Keratinocyte (primary cell): ENCODE results near the gene ATN1. TPM values are rescaled to one million over a fixed set of nuclear protein-coding genes. Genes with fewer than 3 reads are reported as not detected.

Experiments used
- DNase-seq: peaks from one replicate; pipeline ENCODE4 v3.0.0-alpha.2; 2011; ENCODE audit warnings: low read depth, missing footprints, low spot score
- FAIRE-seq: peaks from 2 replicates; lab custom pipeline; 2011; peaks lifted over from hg19 to GRCh38; lab: Jason Lieb, UNC
- H2AFZ ChIP-seq: 2 replicates; pipeline ENCODE4 v1.6.0; 2012; ENCODE audit warnings: low read length, control low read depth, inconsistent platforms; ENCODE audit not compliant: control insufficient read depth
- H3K27ac ChIP-seq: 2 replicates; pipeline ENCODE4 v1.5.1; 2011; ENCODE audit warnings: low read length; ENCODE audit not compliant: control insufficient read depth, insufficient read depth
- H3K27me3 ChIP-seq: 3 replicates; pipeline ENCODE4 v1.6.0; 2011; ENCODE audit warnings: low read length; ENCODE audit not compliant: control insufficient read depth, insufficient read depth; ENCODE audit errors: extremely low read depth
- H3K36me3 ChIP-seq, 2 experiments: 2 replicates in 1 of 2; 3 replicates in 1 of 2; pipeline ENCODE4 v1.5.1; 2011; ENCODE audit warnings: low read length in 2 of 2, mild to moderate bottlenecking in 1 of 2; ENCODE audit not compliant: control insufficient read depth in 2 of 2, insufficient read depth in 2 of 2; ENCODE audit errors: extremely low read depth in 1 of 2
- H3K4me1 ChIP-seq: 3 replicates; pipeline ENCODE4 v1.5.1; 2011; ENCODE audit warnings: low read length; ENCODE audit not compliant: control insufficient read depth, insufficient read depth; ENCODE audit errors: extremely low read depth
- H3K4me2 ChIP-seq: 3 replicates; pipeline ENCODE4 v1.6.0; 2011; ENCODE audit warnings: low read depth, low read length; ENCODE audit not compliant: control insufficient read depth, insufficient read depth; ENCODE audit errors: extremely low read depth
- H3K4me3 ChIP-seq, 3 experiments: fragments of 200-600 bp in 1 of 3; sonication (generic) in 1 of 3; 2 replicates in 2 of 3; 3 replicates in 1 of 3; pipeline ENCODE4 v1.5.1; 2011 to 2016; ENCODE audit warnings: low read length in 3 of 3, mild to moderate bottlenecking in 3 of 3, control low read depth in 2 of 3, inconsistent platforms in 1 of 3, low read depth in 1 of 3, mixed read lengths in 1 of 3, mixed run types in 1 of 3, moderate library complexity in 1 of 3; ENCODE audit not compliant: control insufficient read depth in 2 of 3, insufficient read depth in 2 of 3; ENCODE audit errors: extremely low read depth in 1 of 3
- H3K79me2 ChIP-seq: 2 replicates; pipeline ENCODE4 v1.6.0; 2012; ENCODE audit warnings: low read length; ENCODE audit not compliant: control insufficient read depth, insufficient read depth
- H3K9ac ChIP-seq: 3 replicates; pipeline ENCODE4 v1.6.0; 2011; ENCODE audit warnings: low read length; ENCODE audit not compliant: control insufficient read depth, insufficient read depth; ENCODE audit errors: extremely low read depth
- H3K9me1 ChIP-seq: 3 replicates; pipeline ENCODE4 v1.6.0; 2011; ENCODE audit warnings: low read length; ENCODE audit not compliant: control insufficient read depth, insufficient read depth; ENCODE audit errors: extremely low read depth
- H3K9me3 ChIP-seq: 2 replicates; pipeline ENCODE4 v1.5.1; 2012; ENCODE audit warnings: low read depth, low read length; ENCODE audit not compliant: control insufficient read depth
- H4K20me1 ChIP-seq: 3 replicates; pipeline ENCODE4 v1.6.0; 2011; ENCODE audit warnings: low read length; ENCODE audit not compliant: control insufficient read depth, insufficient read depth; ENCODE audit errors: extremely low read depth
- EZH2 ChIP-seq: IDR thresholded peaks from one replicate; pipeline ENCODE4 v1.6.1; 2012; ENCODE audit warnings: inconsistent platforms, mild to moderate bottlenecking, low read length, moderate library complexity
- dilution Hi-C: fragments of 300-500 bp; cut with MboI; formaldehyde crosslinking; loops from one replicate; pipeline ENCODE4 v1.7.0; 2020; ENCODE audit warnings: low sequenced_read_pairs; ENCODE audit not compliant: extremely low pct_ligation_motif_present
- polyA plus RNA-seq, 5 experiments: library from polyadenylated mRNA; depleted of rRNA in 3 of 5; stranded (reverse) in 3 of 5; stranded (forward) in 1 of 5; unstranded in 1 of 5; fragments of >200 nt; gene quantifications; 1 replicate in 1 of 5; 2 replicates in 3 of 5; 3 replicates in 1 of 5; pipeline versions ENCODE4 v1.2.1 to v1.2.3, GENCODE V29; 2011 to 2012; ENCODE audit warnings: missing spikeins in 2 of 5, low read depth in 1 of 5, low replicate concordance in 1 of 5
- TF ChIP-seq, protein P1 (sequence below), 3 experiments: IDR thresholded peaks in 1 of 3; conservative IDR thresholded peaks in 1 of 3; optimal IDR thresholded peaks in 1 of 3; 2 replicates in 2 of 3; 3 replicates in 1 of 3; pipeline versions ENCODE3 to v1.5.1; 2011; ENCODE audit warnings: low read length in 3 of 3, mild to moderate bottlenecking in 3 of 3, moderate library complexity in 2 of 3, control low read depth in 1 of 3, inconsistent platforms in 1 of 3; ENCODE audit not compliant: insufficient read depth in 2 of 3; ENCODE audit errors: extremely low read depth in 1 of 3

ATN1 gene
- polyA plus RNA-seq, 1 donor (not counting 4 experiments of a cell fraction or from before 2014, with no cell fraction given): 6.2 TPM

DNA sequence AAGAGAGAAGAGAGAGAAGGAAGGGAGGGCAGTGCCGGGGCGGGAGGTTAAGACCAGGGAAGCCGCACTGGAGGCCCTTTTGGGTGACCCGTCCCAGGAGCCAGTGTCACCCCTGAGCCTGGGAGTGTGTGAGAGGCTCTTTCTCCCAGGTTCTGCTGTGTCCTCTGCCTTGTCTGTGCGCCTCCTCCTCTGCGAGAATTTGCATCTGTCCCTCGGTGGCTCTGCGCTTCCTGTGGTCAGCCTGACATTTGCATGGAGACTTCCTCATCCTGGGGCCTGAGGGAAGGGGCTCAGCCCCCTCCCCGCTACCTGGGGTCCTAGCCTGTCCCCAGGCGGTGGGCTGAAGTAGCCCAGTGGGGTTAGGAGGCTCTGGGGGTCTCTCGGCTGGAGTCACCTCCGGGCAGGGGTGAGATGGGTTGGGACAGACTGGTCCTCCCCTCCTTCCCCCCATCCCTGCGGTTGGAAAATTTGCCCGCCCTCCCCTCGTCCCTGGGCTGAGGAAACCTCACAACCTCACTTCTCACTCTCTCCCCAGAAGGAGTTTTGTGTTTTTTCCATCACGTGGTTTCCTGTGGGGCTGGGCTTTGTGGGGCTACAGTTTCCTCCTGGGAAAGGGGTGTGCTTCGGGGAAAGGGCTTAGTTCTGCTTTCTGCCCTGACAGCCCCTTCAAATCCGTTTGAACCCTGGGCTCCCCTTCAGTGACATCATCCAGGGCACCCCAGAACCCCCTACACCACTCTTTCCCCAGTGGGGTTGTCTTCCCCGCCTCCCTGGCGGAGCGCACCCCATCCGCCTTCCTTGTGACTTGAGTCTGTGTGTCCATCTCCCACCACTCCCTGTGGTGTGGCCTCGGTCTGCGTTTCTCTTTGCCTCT lies 25.9 kb downstream of the ATN1 start:
- Histone ChIP-seq H3K36me3 (no peaks in the 10 kb centered on the region), H3K9me3 (no peaks in the 10 kb centered on the region), H2AFZ (no peak overlapping the region), H3K9me1 (no peaks in the 10 kb centered on the region), H3K4me1 (peaks cover 9% of the 10 kb centered on the region), H3K27me3 (no peaks in the 10 kb centered on the region), H3K79me2 (no peaks in the 10 kb centered on the region), H3K9ac (no peak overlapping the region), H3K27ac (no peak overlapping the region), H4K20me1 (no peaks in the 10 kb centered on the region), H3K4me3 (no peak overlapping the region), H3K4me2 (no peak overlapping the region)
- dilution Hi-C loops: no loop called here
- TF ChIP-seq EZH2: no peak
- TF ChIP-seq, protein P1, sequence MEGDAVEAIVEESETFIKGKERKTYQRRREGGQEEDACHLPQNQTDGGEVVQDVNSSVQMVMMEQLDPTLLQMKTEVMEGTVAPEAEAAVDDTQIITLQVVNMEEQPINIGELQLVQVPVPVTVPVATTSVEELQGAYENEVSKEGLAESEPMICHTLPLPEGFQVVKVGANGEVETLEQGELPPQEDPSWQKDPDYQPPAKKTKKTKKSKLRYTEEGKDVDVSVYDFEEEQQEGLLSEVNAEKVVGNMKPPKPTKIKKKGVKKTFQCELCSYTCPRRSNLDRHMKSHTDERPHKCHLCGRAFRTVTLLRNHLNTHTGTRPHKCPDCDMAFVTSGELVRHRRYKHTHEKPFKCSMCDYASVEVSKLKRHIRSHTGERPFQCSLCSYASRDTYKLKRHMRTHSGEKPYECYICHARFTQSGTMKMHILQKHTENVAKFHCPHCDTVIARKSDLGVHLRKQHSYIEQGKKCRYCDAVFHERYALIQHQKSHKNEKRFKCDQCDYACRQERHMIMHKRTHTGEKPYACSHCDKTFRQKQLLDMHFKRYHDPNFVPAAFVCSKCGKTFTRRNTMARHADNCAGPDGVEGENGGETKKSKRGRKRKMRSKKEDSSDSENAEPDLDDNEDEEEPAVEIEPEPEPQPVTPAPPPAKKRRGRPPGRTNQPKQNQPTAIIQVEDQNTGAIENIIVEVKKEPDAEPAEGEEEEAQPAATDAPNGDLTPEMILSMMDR (optimal IDR thresholded peaks at IDR 0.05 in 1 of 3, IDR thresholded peaks at IDR 0.05 in 1 of 3, conservative IDR thresholded peaks at IDR 0.05 in 1 of 3; ENCODE audit: extremely low read depth in 1 of 3, insufficient read depth in 2 of 3, low read length in 3 of 3): no peak
- no peak for FAIRE-seq
- DNase-seq: no peak

DNA sequence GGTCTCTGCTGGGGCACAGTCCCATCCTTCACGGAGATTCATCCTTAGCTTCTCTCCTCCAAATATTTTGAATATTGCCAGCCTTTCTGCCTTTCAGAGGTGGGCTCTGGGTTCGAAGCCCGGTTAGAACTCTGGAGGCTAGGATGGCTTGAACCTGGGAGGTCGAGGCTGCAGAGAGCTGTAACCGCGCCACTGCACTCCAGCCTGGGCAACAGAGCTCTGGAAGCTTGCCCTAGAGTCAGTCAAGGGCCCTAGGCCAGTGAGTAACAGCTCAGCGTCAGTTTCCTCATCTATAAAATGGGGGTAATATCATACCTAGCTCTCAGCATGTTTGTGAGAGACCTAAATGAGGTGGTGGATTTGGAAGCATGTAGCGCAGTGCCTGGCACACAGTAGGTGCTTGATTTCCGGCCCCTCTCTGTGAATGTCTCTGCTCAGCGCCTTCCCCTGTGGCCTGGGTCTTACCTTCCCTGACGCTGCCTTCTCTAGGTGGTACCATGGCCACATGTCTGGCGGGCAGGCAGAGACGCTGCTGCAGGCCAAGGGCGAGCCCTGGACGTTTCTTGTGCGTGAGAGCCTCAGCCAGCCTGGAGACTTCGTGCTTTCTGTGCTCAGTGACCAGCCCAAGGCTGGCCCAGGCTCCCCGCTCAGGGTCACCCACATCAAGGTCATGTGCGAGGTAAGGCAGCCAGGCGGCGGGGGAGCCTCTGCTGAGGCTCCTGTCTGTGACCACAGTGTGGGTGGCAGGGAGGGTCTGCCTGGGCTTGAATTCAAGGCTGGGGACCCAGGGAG lies 26.8 kb downstream of the ATN1 start:
- no peaks in the 10 kb centered on the region for H3K36me3 ChIP-seq
- H4K20me1 ChIP-seq: no peaks in the 10 kb centered on the region
- no peak overlapping the region for H3K9ac ChIP-seq
- no peaks in the 10 kb centered on the region for H3K9me1 ChIP-seq
- H3K9me3 ChIP-seq: no peaks in the 10 kb centered on the region
- no peak for TF ChIP-seq EZH2
- TF ChIP-seq, protein P1 (optimal IDR thresholded peaks at IDR 0.05 in 1 of 3, IDR thresholded peaks at IDR 0.05 in 1 of 3, conservative IDR thresholded peaks at IDR 0.05 in 1 of 3; ENCODE audit: extremely low read depth in 1 of 3, insufficient read depth in 2 of 3, low read length in 3 of 3): no peak
- H3K27ac ChIP-seq: no peak overlapping the region
- no peak overlapping the region for H3K4me3 ChIP-seq
- no peak for DNase-seq
- H3K4me1 ChIP-seq: peaks cover 16% of the 10 kb centered on the region
- dilution Hi-C loops: no loop called here
- no peak overlapping the region for H3K4me2 ChIP-seq
- no peak for FAIRE-seq
- no peaks in the 10 kb centered on the region for H3K27me3 ChIP-seq
- no peak overlapping the region for H2AFZ ChIP-seq
- H3K79me2 ChIP-seq: no peaks in the 10 kb centered on the region
